ENCODE data around the gene MUC2. TPM values are rescaled to one million over a fixed set of nuclear protein-coding genes. Genes with fewer than 3 reads are reported as not detected.

MUC2 gene
- total RNA-seq, 4 donors from 2014 or later = 0.08 TPM; not detected in 3

- H3K36me3 ChIP-seq = no peaks in the 10 kb centered on the region
- H3K27me3 ChIP-seq = peaks cover 43% of the 10 kb centered on the region
- WGBS, 2 donors (ENCODE audit: low coverage in 1 of 2) = 100% methylated on average over 2 of the region's 28 CpGs; no CpG with 5 or more reads in 1 of the 2 donors
- TF ChIP-seq EP300 (IDR thresholded peaks at IDR 0.05) = no peak
- no peak for TF ChIP-seq CTCF (IDR thresholded peaks at IDR 0.05)
- no peak for TF ChIP-seq POLR2A (IDR thresholded peaks at IDR 0.05)
- no peak for TF ChIP-seq POLR2AphosphoS5 (IDR thresholded peaks at IDR 0.05)
- no peaks in the 10 kb centered on the region for H3K4me1 ChIP-seq
- ATAC-seq = no peak
- H3K4me3 ChIP-seq = no peak overlapping the region
- no peaks in the 10 kb centered on the region for H3K9me3 ChIP-seq
- H3K27ac ChIP-seq = no peak overlapping the region
Observed at GRCh38 chr11:1104411-1105182, 29.9 kb downstream of the MUC2 start.

GRCh38 chr11:1105183-1105565, 30.5 kb downstream of the MUC2 start:
- Histone ChIP-seq H3K27me3 (peaks cover 49% of the 10 kb centered on the region), H3K36me3 (no peaks in the 10 kb centered on the region), H3K9me3 (no peaks in the 10 kb centered on the region), H3K27ac (no peak overlapping the region), H3K4me3 (no peak overlapping the region), H3K4me1 (no peaks in the 10 kb centered on the region)
- no CpG with 5 or more reads among the region's 7 CpGs for WGBS, 2 donors (ENCODE audit: low coverage in 1 of 2)
- TF ChIP-seq POLR2AphosphoS5 (IDR thresholded peaks at IDR 0.05) (no peak), EP300 (IDR thresholded peaks at IDR 0.05) (no peak), POLR2A (IDR thresholded peaks at IDR 0.05) (no peak), CTCF (IDR thresholded peaks at IDR 0.05) (no peak)
- ATAC-seq = no peak

DNA sequence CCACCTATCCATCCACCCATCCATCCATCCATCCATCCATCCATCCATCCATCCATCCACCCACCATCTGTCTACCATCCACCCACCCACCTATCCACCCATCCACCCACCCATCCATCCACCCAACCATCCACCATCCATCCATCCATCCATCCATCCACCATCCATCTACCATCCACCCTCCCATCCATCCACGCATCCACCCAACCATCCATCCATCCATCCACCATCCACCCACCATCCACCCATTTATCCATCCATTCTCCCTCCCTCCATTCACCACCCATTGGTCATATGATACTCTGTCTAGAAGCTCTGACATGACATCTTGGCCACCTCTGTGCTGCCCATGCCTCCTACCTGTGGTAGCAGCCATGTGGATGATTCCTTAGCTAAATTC, 31.7 kb downstream of the MUC2 start:
- TF ChIP-seq EP300 (IDR thresholded peaks at IDR 0.05) (no peak), POLR2A (IDR thresholded peaks at IDR 0.05) (no peak), POLR2AphosphoS5 (IDR thresholded peaks at IDR 0.05) (no peak), CTCF (IDR thresholded peaks at IDR 0.05) (no peak)
- Histone ChIP-seq H3K36me3 (no peaks in the 10 kb centered on the region), H3K27ac (no peak overlapping the region), H3K27me3 (peaks cover 58% of the 10 kb centered on the region), H3K4me3 (no peak overlapping the region), H3K4me1 (no peaks in the 10 kb centered on the region), H3K9me3 (no peaks in the 10 kb centered on the region)
- 90% methylated on average over 1 of the region's 1 CpG; no CpG with 5 or more reads in 1 of the 2 donors for WGBS, 2 donors (ENCODE audit: low coverage in 1 of 2)
- ATAC-seq = no peak

DNA sequence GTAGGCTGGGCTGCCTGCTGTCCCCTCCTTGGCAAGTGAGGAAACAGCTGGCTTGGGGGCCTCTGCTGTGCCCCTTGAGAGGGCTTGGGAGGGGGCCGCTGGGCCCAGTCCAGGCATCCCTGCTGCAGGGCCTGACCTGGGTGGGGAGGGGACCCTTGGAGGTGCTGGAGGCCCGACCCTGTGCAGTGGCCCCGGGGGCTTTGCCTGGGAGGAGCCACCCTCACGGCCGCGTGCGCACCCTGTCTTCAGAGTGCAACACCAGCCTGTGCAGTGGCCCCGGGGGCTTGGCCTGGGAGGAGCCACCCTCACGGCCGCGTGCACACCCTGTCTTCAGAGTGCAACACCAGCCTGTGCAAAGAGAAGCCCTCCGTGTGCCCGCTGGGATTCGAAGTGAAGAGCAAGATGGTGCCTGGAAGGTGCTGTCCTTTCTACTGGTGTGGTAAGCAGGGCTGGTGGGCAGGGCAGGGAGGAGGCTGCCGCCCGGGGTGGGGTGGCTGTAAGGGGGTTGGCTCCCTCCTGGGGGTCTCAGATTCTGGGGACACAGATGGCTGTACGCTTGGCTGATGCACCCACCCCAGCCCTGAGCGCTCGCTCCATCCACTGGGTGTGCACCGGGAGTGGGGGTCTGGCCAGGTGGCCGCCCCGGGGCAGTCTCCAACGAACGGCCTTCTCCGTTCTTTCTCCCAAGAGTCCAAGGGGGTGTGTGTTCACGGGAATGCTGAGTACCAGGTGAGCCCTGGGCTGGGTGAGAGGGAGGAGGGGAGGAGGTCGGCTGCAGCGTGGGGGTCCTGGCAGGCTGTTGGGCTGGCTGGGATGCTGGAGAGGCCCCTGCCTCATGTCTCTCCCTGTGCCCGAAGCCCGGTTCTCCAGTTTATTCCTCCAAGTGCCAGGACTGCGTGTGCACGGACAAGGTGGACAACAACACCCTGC, 32.9 kb downstream of the MUC2 start:
- peaks cover 67% of the 10 kb centered on the region for H3K27me3 ChIP-seq
- no peaks in the 10 kb centered on the region for H3K36me3 ChIP-seq
- no peak for TF ChIP-seq CTCF (IDR thresholded peaks at IDR 0.05)
- no peak overlapping the region for H3K27ac ChIP-seq
- WGBS, 2 donors (ENCODE audit: low coverage in 1 of 2) = 60 to 90% methylated on average over 1 to 4 of the region's 32 CpGs
- ATAC-seq = no peak
- H3K4me1 ChIP-seq = no peaks in the 10 kb centered on the region
- no peak overlapping the region for H3K4me3 ChIP-seq
- no peaks in the 10 kb centered on the region for H3K9me3 ChIP-seq
